ENCODE data around the gene INPP4B. TPM values are rescaled to one million over a fixed set of nuclear protein-coding genes. Genes with fewer than 3 reads are reported as not detected.

INPP4B gene
- total RNA-seq, 2 experiments from 2014 or later, result not detected

DNA sequence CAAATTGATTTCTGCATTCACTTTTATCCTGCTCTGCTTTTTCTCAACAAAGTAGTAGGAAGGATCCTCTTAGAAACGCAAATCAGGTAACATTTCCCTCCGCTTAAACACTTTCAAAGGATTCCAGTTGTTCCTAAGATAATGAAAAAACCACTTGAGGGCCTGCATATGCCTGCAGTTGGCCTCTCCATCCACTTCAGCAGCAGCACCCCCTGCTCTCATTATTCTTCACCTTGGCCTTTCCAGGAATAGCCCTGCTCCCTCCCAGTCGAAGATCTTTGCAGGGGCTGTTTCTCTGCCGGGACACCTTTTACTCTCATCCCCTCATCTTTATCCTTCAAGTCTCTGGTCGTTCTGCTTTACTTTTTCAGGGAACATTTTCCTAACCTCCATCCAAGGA is 314.0 kb downstream of the INPP4B start:
- Histone ChIP-seq H3K4me1 (ENCODE audit: insufficient read depth, low read length, poor library complexity, severe bottlenecking) (no peaks in the 10 kb centered on the region), H2AFZ (ENCODE audit: low read length) (no peak overlapping the region), H3K27ac (ENCODE audit: low read depth, low read length, poor library complexity, severe bottlenecking) (no peak overlapping the region), H3K79me2 (ENCODE audit: insufficient read depth, low read depth, low read length) (no peaks in the 10 kb centered on the region), H3K9me3 (ENCODE audit: low read length) (no peaks in the 10 kb centered on the region), H4K20me1 (ENCODE audit: insufficient read depth, low read length) (no peaks in the 10 kb centered on the region), H3K4me3 (ENCODE audit: low read depth, low read length, poor library complexity, severe bottlenecking) (no peak overlapping the region), H3K9me2 (ENCODE audit: insufficient read depth, low read length) (no peaks in the 10 kb centered on the region), H3K36me3 (ENCODE audit: insufficient read depth, low read length) (no peaks in the 10 kb centered on the region), H3K4me2 (ENCODE audit: low read length) (no peak overlapping the region)
- CTCF ChIA-PET (ENCODE audit: unreplicated experiment), result no interaction called here
- no TSS peak for BruUV-seq (replicated peaks)
- POLR2A ChIA-PET, result no interaction called here
- DNase-seq (ENCODE audit: low spot score), result no peak
- TF ChIP-seq EZH2phosphoT487 (IDR thresholded peaks at IDR 0.05; ENCODE audit: borderline replicate concordance, low read depth, low read length), result no peak
- TF ChIP-seq, protein P1, sequence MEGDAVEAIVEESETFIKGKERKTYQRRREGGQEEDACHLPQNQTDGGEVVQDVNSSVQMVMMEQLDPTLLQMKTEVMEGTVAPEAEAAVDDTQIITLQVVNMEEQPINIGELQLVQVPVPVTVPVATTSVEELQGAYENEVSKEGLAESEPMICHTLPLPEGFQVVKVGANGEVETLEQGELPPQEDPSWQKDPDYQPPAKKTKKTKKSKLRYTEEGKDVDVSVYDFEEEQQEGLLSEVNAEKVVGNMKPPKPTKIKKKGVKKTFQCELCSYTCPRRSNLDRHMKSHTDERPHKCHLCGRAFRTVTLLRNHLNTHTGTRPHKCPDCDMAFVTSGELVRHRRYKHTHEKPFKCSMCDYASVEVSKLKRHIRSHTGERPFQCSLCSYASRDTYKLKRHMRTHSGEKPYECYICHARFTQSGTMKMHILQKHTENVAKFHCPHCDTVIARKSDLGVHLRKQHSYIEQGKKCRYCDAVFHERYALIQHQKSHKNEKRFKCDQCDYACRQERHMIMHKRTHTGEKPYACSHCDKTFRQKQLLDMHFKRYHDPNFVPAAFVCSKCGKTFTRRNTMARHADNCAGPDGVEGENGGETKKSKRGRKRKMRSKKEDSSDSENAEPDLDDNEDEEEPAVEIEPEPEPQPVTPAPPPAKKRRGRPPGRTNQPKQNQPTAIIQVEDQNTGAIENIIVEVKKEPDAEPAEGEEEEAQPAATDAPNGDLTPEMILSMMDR (conservative IDR thresholded peaks at IDR 0.05; ENCODE audit: low read length), result no peak
- intact Hi-C loops (cut with micrococcal nuclease; ENCODE audit: unreplicated experiment), result no loop called here

DNA sequence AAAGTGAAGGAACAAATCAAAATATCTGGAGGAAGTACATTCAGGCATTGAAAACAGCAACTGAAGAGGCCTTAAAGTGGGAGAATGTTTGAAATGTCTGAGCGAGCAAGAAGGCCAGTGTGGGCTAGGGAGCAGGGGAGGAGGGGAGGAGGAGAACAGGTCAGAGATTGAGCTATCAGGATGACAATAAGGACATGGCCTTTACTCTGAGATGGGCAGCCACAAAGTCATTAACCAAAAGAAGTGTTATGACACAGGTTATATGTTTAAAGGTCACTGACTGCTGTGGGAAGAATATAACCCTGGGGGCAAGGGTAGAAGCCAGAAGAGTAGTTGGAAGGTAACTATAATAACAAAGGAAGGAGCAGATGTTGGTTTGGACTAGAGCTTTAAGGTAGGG is 315.4 kb downstream of the INPP4B start:
- CTCF ChIA-PET (ENCODE audit: unreplicated experiment), result no interaction called here
- BruUV-seq (replicated peaks), result no TSS peak
- Histone ChIP-seq H3K27ac (ENCODE audit: low read depth, low read length, poor library complexity, severe bottlenecking) (no peak overlapping the region), H3K79me2 (ENCODE audit: insufficient read depth, low read depth, low read length) (no peaks in the 10 kb centered on the region), H3K36me3 (ENCODE audit: insufficient read depth, low read length) (no peaks in the 10 kb centered on the region), H3K9me3 (ENCODE audit: low read length) (no peaks in the 10 kb centered on the region), H3K4me1 (ENCODE audit: insufficient read depth, low read length, poor library complexity, severe bottlenecking) (no peaks in the 10 kb centered on the region), H3K4me2 (ENCODE audit: low read length) (no peak overlapping the region), H3K4me3 (ENCODE audit: low read depth, low read length, poor library complexity, severe bottlenecking) (no peak overlapping the region), H2AFZ (ENCODE audit: low read length) (no peak overlapping the region), H3K9me2 (ENCODE audit: insufficient read depth, low read length) (no peaks in the 10 kb centered on the region), H4K20me1 (ENCODE audit: insufficient read depth, low read length) (no peaks in the 10 kb centered on the region)
- intact Hi-C loops (cut with micrococcal nuclease; ENCODE audit: unreplicated experiment), result no loop called here
- TF ChIP-seq EZH2phosphoT487 (IDR thresholded peaks at IDR 0.05; ENCODE audit: borderline replicate concordance, low read depth, low read length), result no peak
- TF ChIP-seq, protein P1 (conservative IDR thresholded peaks at IDR 0.05; ENCODE audit: low read length), result no peak
- POLR2A ChIA-PET, result no interaction called here
- no peak for DNase-seq (ENCODE audit: low spot score)

DNA sequence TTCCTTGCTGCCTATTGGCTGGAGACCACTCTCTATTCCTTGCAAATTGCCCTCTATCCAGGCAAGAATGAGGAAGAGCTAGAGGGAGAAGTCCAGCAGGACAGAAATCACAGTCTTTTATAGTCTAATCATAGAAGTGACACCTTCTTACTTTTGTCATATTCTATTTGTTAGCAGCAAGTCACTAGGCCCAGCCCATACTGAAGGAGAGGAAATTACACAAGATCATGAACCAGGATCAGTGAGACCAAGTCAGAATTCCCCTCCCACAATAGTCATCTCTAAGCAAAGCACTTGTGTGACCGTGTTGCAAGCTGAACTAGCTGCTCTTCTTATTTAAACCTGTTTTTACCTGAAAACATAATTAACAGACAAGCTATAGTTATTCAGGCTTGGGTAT is 317.7 kb downstream of the INPP4B start:
- POLR2A ChIA-PET, result interaction anchor here (0.6 kb wide), 1 partner anchor 23 kb away, joined by 3 read pairs; no protein-coding TSS in a partner anchor
- Histone ChIP-seq H3K4me3 (ENCODE audit: low read depth, low read length, poor library complexity, severe bottlenecking) (no peak overlapping the region), H3K4me2 (ENCODE audit: low read length) (no peak overlapping the region), H3K79me2 (ENCODE audit: insufficient read depth, low read depth, low read length) (no peaks in the 10 kb centered on the region), H4K20me1 (ENCODE audit: insufficient read depth, low read length) (no peaks in the 10 kb centered on the region), H3K9me2 (ENCODE audit: insufficient read depth, low read length) (no peaks in the 10 kb centered on the region), H2AFZ (ENCODE audit: low read length) (no peak overlapping the region), H3K36me3 (ENCODE audit: insufficient read depth, low read length) (no peaks in the 10 kb centered on the region), H3K27ac (ENCODE audit: low read depth, low read length, poor library complexity, severe bottlenecking) (no peak overlapping the region), H3K4me1 (ENCODE audit: insufficient read depth, low read length, poor library complexity, severe bottlenecking) (no peaks in the 10 kb centered on the region), H3K9me3 (ENCODE audit: low read length) (no peaks in the 10 kb centered on the region)
- no TSS peak for BruUV-seq (replicated peaks)
- CTCF ChIA-PET (ENCODE audit: unreplicated experiment), result no interaction called here
- intact Hi-C loops (cut with micrococcal nuclease; ENCODE audit: unreplicated experiment), result no loop called here
- TF ChIP-seq, protein P1 (conservative IDR thresholded peaks at IDR 0.05; ENCODE audit: low read length), result no peak
- TF ChIP-seq EZH2phosphoT487 (IDR thresholded peaks at IDR 0.05; ENCODE audit: borderline replicate concordance, low read depth, low read length), result no peak
- no peak for DNase-seq (ENCODE audit: low spot score)
